ENCODE measurements around the gene COPG1.
A peak's percentile ranks its signal among the peaks of the same experiment; 100 is the strongest.

The COPG1 gene

DNA sequence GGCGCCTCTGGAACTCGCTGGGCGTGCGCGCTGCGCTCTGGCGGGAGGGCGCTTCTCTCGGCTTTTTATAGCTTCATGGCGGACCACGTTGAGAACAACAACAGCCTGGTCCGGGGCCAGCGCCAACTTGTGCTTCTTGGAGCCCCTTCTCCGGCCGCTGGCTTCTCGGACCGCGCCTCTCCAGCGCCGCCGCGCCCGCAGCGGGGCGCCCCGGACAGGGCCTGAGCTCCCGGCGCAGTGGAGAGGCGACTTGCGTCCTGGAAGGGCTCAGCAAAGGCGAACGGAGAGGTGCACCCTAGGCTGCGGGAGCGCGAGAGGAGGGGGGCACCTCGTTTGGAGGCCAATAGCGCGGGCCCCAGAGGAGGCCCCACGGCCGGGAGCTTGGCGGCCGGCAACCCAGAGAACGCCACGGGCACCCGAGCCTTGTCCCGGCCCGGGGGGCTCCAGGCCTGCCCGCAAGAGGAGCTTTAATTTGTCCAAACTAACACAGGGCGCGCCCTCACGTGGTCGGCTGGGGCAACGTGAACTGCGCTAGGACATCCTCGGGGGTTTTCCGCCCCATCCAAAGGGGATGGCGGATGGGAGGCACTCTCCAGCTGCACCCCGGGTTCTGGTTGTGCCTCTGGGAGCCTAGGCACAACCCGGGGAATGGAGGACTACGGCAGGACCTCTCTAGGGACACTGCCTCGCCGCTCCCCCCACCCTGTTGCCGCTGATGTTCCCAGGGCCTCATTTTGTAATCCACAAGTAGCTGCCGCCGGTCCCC is 67.0 kb downstream of the COPG1 start:
- TF ChIP-seq POLR2AphosphoS5 (IDR thresholded peaks at IDR 0.05; ENCODE audit: low read depth, low read length) (peak; percentile 97), SIN3A (IDR thresholded peaks at IDR 0.05; ENCODE audit: borderline replicate concordance, insufficient read depth, low read length) (peak; percentile 90; the same call in 1 of the 2 replicates), FOXP2 (optimal IDR thresholded peaks at IDR 0.05; ENCODE audit: borderline replicate concordance, extremely low read depth, extremely low read length, insufficient read depth) (no peak), TAF1 (IDR thresholded peaks at IDR 0.05; ENCODE audit: borderline replicate concordance, insufficient read depth, low read length) (peak; percentile 90; the same call in 1 of the 2 replicates)
- TF ChIP-seq, protein P1, sequence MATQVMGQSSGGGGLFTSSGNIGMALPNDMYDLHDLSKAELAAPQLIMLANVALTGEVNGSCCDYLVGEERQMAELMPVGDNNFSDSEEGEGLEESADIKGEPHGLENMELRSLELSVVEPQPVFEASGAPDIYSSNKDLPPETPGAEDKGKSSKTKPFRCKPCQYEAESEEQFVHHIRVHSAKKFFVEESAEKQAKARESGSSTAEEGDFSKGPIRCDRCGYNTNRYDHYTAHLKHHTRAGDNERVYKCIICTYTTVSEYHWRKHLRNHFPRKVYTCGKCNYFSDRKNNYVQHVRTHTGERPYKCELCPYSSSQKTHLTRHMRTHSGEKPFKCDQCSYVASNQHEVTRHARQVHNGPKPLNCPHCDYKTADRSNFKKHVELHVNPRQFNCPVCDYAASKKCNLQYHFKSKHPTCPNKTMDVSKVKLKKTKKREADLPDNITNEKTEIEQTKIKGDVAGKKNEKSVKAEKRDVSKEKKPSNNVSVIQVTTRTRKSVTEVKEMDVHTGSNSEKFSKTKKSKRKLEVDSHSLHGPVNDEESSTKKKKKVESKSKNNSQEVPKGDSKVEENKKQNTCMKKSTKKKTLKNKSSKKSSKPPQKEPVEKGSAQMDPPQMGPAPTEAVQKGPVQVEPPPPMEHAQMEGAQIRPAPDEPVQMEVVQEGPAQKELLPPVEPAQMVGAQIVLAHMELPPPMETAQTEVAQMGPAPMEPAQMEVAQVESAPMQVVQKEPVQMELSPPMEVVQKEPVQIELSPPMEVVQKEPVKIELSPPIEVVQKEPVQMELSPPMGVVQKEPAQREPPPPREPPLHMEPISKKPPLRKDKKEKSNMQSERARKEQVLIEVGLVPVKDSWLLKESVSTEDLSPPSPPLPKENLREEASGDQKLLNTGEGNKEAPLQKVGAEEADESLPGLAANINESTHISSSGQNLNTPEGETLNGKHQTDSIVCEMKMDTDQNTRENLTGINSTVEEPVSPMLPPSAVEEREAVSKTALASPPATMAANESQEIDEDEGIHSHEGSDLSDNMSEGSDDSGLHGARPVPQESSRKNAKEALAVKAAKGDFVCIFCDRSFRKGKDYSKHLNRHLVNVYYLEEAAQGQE (IDR thresholded peaks at IDR 0.05; ENCODE audit: insufficient read depth in 1 of 2, low read depth in 2 of 2, low read length in 2 of 2), result no peak

DNA sequence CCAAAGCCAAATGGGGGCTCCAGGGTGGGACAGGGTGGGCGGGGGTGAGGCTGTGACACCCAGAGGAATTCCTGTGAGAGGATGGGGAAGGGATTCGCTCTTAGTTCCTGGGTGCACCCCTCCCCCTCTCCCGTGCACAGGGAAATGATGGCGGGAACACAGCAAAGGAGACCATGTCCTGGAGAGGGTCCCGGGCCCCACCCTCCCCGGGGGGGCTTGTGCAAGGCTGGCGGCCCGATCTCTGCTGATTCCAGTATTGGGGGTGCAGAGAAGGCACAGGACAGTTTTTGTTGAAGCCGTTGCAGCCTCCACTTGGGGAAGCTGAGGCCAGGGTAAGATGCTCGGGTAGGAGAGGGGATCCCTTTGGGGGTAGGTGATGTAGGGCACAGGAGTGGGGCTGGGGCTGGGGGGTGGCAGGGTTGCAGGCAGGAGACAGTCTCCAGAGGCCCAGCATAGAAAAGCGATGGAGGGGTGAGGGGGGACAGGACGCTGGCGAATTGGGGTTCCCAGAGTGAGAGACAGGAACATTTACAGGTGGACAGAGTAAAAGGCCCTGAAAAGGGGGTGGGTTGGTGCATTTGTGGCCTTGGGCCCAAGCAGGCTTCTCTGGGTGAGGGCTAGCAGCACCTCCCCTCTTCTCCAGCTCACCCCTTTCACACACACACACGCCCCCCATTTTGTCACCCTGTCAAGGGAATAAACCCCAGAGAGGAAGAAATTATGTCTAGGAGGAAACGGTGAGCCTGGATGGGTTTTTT is 67.8 kb downstream of the COPG1 start:
- TF ChIP-seq POLR2AphosphoS5 (IDR thresholded peaks at IDR 0.05; ENCODE audit: low read depth, low read length), result no peak
- no peak for TF ChIP-seq TAF1 (IDR thresholded peaks at IDR 0.05; ENCODE audit: borderline replicate concordance, insufficient read depth, low read length)
- no peak for TF ChIP-seq SIN3A (IDR thresholded peaks at IDR 0.05; ENCODE audit: borderline replicate concordance, insufficient read depth, low read length)
- TF ChIP-seq, protein P1 (IDR thresholded peaks at IDR 0.05; ENCODE audit: insufficient read depth in 1 of 2, low read depth in 2 of 2, low read length in 2 of 2), result no peak
- no peak for TF ChIP-seq FOXP2 (optimal IDR thresholded peaks at IDR 0.05; ENCODE audit: borderline replicate concordance, extremely low read depth, extremely low read length, insufficient read depth)

DNA sequence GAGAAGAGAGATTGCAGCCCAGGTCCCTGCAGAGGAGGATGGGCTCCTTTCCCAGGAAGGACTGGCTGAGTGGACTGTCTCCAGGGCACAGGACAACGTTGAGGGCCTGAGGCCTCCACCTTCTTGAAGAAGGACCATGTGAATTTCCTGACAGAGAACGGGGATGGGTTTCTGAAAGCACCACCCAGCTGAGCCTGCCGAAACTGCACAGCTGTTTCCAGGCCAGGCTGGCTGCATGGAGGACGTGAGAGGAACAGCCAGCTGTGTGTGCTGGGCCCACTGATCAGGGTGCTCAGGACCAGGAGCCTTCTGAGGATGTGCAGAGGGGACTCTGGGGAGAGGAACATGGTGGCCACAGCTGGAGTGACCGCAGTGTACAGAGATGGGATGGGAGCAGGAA is 68.4 kb downstream of the COPG1 start:
- TF ChIP-seq, protein P1 (IDR thresholded peaks at IDR 0.05; ENCODE audit: insufficient read depth in 1 of 2, low read depth in 2 of 2, low read length in 2 of 2), result no peak
- TF ChIP-seq POLR2AphosphoS5 (IDR thresholded peaks at IDR 0.05; ENCODE audit: low read depth, low read length), result no peak
- TF ChIP-seq FOXP2 (optimal IDR thresholded peaks at IDR 0.05; ENCODE audit: borderline replicate concordance, extremely low read depth, extremely low read length, insufficient read depth), result no peak
- no peak for TF ChIP-seq SIN3A (IDR thresholded peaks at IDR 0.05; ENCODE audit: borderline replicate concordance, insufficient read depth, low read length)
- no peak for TF ChIP-seq TAF1 (IDR thresholded peaks at IDR 0.05; ENCODE audit: borderline replicate concordance, insufficient read depth, low read length)

DNA sequence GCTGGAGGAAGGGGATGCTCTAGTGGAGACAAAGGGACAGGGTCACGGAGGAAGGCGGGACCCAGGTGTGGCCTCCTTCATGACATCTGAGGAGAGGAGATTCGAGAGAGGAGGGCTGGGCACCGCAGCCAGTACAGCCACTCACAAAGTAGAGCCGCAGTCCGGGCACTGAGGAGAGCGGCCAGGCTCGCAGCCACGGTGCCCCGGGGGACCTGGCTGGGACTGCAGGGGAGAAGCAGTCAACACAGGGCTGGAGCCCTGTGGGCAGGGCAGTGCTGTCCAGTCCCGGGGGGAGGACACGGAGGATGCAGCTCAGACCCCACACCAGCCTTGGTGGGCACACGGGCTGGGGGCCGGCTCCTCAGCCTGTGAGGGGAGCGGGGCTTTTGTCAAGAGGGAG is 69.5 kb downstream of the COPG1 start:
- TF ChIP-seq FOXP2 (optimal IDR thresholded peaks at IDR 0.05; ENCODE audit: borderline replicate concordance, extremely low read depth, extremely low read length, insufficient read depth), result no peak
- no peak for TF ChIP-seq TAF1 (IDR thresholded peaks at IDR 0.05; ENCODE audit: borderline replicate concordance, insufficient read depth, low read length)
- no peak for TF ChIP-seq POLR2AphosphoS5 (IDR thresholded peaks at IDR 0.05; ENCODE audit: low read depth, low read length)
- no peak for TF ChIP-seq SIN3A (IDR thresholded peaks at IDR 0.05; ENCODE audit: borderline replicate concordance, insufficient read depth, low read length)
- TF ChIP-seq, protein P1 (IDR thresholded peaks at IDR 0.05; ENCODE audit: insufficient read depth in 1 of 2, low read depth in 2 of 2, low read length in 2 of 2), result no peak

Measured in PFSK-1 (cell line).